ENCODE results near the gene SMAD5. TPM values are rescaled to one million over a fixed set of nuclear protein-coding genes. Genes with fewer than 3 reads are reported as not detected.

Gene SMAD5
- total RNA-seq, 4 donors from 2014 or later, result 35.6 to 62.7 (median 51.7) TPM

DNA sequence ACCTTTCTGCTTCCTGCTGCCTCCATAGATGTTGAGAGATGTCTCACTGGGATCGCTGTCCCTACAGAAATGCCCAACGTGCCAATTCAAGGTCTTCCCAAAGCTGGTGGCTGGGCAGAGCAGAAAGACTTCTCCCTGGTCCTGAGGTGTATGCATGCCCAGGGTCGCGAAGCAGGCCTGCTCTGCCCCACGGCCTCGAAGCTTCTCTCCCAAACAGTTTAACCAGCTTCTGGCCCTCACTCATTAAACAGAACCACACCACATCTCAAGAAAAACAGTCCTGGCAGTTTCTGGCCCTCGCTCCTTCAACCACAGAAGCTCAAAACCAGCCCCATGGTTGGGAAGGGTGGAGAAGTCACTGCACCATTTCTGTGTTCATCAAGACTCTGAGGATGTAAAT lies 75.0 kb downstream of the SMAD5 start:
- TF ChIP-seq POLR2AphosphoS5 (IDR thresholded peaks at IDR 0.05) (no peak), EP300 (IDR thresholded peaks at IDR 0.05) (no peak), POLR2A (IDR thresholded peaks at IDR 0.05) (no peak)
- TF ChIP-seq, protein P1, sequence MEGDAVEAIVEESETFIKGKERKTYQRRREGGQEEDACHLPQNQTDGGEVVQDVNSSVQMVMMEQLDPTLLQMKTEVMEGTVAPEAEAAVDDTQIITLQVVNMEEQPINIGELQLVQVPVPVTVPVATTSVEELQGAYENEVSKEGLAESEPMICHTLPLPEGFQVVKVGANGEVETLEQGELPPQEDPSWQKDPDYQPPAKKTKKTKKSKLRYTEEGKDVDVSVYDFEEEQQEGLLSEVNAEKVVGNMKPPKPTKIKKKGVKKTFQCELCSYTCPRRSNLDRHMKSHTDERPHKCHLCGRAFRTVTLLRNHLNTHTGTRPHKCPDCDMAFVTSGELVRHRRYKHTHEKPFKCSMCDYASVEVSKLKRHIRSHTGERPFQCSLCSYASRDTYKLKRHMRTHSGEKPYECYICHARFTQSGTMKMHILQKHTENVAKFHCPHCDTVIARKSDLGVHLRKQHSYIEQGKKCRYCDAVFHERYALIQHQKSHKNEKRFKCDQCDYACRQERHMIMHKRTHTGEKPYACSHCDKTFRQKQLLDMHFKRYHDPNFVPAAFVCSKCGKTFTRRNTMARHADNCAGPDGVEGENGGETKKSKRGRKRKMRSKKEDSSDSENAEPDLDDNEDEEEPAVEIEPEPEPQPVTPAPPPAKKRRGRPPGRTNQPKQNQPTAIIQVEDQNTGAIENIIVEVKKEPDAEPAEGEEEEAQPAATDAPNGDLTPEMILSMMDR (IDR thresholded peaks at IDR 0.05), result no peak
- H3K27me3 ChIP-seq, result peaks cover 6% of the 10 kb centered on the region
- ATAC-seq, result no peak
- no peaks in the 10 kb centered on the region for H3K4me1 ChIP-seq
- peaks cover 0 to 9% (median 0%) of the 10 kb centered on the region in 3 donors for H3K9me3 ChIP-seq
- H3K4me3 ChIP-seq, result no peak overlapping the region
- H3K36me3 ChIP-seq, result no peaks in the 10 kb centered on the region
- 90% methylated on average over 2 of the region's 7 CpGs; no CpG with 5 or more reads in 1 of the 2 donors for WGBS, 2 donors (ENCODE audit: low coverage in 1 of 2)
- no peak overlapping the region for H3K27ac ChIP-seq

DNA sequence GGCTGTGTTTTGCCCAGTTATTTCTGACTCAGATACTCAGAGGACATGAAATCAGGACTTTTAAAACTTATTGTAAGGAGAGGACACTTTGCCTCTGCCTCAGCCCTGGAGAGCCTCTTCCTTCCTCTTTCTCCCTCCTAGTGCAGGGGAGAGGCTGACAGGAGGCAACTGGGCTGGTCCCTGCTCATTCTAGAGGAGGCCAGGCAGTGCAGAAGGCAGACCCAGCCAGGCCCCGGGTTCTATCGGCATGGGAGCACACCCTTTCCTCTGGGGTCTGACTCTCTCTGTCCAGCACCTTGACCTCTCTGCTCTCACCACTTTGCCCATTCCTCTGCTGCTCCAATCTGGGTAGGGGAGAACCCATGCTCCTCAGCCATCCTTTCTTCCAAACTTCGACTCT lies 76.3 kb downstream of the SMAD5 start:
- WGBS, 2 donors (ENCODE audit: low coverage in 1 of 2), result 63 to 80% methylated on average over 1 to 3 of the region's 3 CpGs
- peaks cover 19% of the 10 kb centered on the region for H3K27me3 ChIP-seq
- H3K36me3 ChIP-seq, result no peaks in the 10 kb centered on the region
- H3K4me3 ChIP-seq, result no peak overlapping the region
- no peak for TF ChIP-seq POLR2AphosphoS5 (IDR thresholded peaks at IDR 0.05)
- TF ChIP-seq, protein P1 (IDR thresholded peaks at IDR 0.05), result no peak
- TF ChIP-seq EP300 (IDR thresholded peaks at IDR 0.05), result no peak
- no peak for TF ChIP-seq POLR2A (IDR thresholded peaks at IDR 0.05)
- H3K27ac ChIP-seq, result no peak overlapping the region
- H3K4me1 ChIP-seq, result no peaks in the 10 kb centered on the region
- H3K9me3 ChIP-seq, result peaks cover 0 to 9% (median 0%) of the 10 kb centered on the region in 3 donors
- ATAC-seq, result no peak

DNA sequence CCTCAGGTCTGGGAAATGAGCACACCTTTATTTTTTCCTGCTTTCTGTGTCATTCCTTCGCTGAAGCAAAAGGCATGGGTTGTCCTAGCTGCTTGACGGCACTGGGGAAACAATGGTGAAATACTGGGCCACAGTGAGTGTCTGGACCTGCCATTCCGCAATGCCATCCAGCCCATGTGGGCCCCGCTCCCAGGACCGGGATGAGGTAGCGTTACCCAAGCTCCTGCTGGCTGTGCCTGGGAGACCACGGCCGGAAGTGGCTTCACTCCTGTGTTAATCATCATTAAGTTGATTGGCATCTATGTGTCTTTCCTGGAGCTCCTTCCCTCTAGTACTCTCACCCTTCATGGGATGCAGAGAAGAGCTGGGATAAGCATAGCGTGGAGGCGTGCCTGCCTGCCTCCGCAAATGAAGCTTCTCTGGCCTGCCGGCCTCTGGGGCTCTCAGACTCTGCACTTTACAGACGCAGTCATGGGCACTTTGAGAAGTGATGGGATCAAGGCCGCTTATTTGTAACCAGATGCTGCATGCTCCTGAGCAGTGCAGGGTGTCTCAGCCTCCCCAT lies 76.8 kb downstream of the SMAD5 start:
- no peak overlapping the region for H3K4me3 ChIP-seq
- TF ChIP-seq, protein P1 (IDR thresholded peaks at IDR 0.05), result no peak
- TF ChIP-seq EP300 (IDR thresholded peaks at IDR 0.05) (no peak), POLR2A (IDR thresholded peaks at IDR 0.05) (no peak), POLR2AphosphoS5 (IDR thresholded peaks at IDR 0.05) (no peak)
- no peaks in the 10 kb centered on the region for H3K36me3 ChIP-seq
- H3K27me3 ChIP-seq, result peaks cover 22% of the 10 kb centered on the region
- WGBS, 2 donors (ENCODE audit: low coverage in 1 of 2), result 67% methylated on average over 3 of the region's 14 CpGs; no CpG with 5 or more reads in 1 of the 2 donors
- H3K9me3 ChIP-seq, result peaks cover 0 to 9% (median 0%) of the 10 kb centered on the region in 3 donors
- no peaks in the 10 kb centered on the region for H3K4me1 ChIP-seq
- no peak for ATAC-seq
- no peak overlapping the region for H3K27ac ChIP-seq

DNA sequence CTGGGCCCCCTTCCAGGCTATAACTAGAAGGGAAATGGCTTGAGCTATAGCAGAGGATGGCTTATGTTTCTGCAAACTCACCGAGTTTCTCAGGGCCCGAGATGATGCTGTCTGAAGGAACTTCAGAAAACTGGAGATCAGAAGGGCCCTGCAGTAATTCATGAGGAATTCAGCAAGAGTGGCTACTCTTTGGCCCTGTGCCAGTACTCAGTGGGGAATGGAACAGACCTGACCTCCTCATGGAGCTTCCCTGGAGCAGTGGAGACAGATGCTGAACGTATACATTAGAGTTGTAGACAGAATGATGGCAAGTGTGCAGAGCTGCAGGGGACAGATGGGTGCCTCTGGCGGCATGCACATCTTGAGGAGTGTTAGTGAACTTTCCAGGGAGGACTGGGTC lies 77.6 kb downstream of the SMAD5 start:
- H3K4me1 ChIP-seq, result no peaks in the 10 kb centered on the region
- peaks cover 0 to 7% (median 0%) of the 10 kb centered on the region in 3 donors for H3K9me3 ChIP-seq
- ATAC-seq, result no peak
- H3K27me3 ChIP-seq, result peaks cover 22% of the 10 kb centered on the region
- H3K4me3 ChIP-seq, result no peak overlapping the region
- no peaks in the 10 kb centered on the region for H3K36me3 ChIP-seq
- H3K27ac ChIP-seq, result no peak overlapping the region
- no peak for TF ChIP-seq POLR2AphosphoS5 (IDR thresholded peaks at IDR 0.05)
- TF ChIP-seq POLR2A (IDR thresholded peaks at IDR 0.05), result no peak
- TF ChIP-seq, protein P1 (IDR thresholded peaks at IDR 0.05), result no peak
- 100% methylated on average over 1 of the region's 4 CpGs; no CpG with 5 or more reads in 1 of the 2 donors for WGBS, 2 donors (ENCODE audit: low coverage in 1 of 2)

DNA sequence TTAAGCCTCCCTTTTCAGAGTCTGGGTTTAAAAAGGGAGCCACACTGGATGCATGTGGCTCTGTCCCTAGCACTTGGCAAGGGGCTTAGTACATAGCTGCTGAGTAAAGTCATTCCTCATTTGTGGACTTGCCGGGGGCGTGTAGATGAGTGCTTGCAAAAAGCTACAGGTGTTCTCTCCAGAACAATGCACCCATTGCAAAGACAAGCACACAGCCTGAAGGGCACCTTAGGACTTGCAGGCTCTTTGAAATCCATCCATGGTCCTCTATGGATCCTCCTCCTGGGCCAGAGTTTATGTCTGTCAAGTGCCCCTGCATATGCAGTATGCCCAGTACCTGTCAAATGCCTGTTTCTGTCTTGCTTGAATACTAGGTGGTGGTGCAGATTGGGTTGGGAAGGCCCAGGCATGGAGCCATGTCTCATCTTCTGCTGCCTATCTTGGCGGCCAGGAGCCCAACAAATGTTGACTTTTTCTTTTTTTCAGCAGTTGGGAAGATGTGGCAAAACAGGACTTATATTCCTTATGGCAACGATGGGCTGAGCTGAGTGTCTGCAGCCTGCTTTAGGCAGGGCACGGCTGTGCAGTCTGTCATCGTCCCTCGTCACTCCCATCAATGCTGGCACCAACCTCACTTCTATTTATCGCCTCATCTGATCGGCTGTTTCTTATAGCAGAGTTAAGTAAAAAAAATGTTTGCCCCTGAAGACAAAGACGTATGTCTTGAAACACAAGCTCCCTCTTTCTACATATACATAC lies 78.8 kb downstream of the SMAD5 start:
- Histone ChIP-seq H3K9me3 (no peaks in the 10 kb centered on the region), H3K27me3 (peaks cover 22% of the 10 kb centered on the region), H3K4me3 (no peak overlapping the region), H3K27ac (no peak overlapping the region), H3K36me3 (no peaks in the 10 kb centered on the region), H3K4me1 (no peaks in the 10 kb centered on the region)
- no peak for ATAC-seq
- WGBS, 2 donors (ENCODE audit: low coverage in 1 of 2), result 68 to 74% methylated on average over 7 to 8 of the region's 10 CpGs
- TF ChIP-seq EP300 (IDR thresholded peaks at IDR 0.05) (no peak), POLR2AphosphoS5 (IDR thresholded peaks at IDR 0.05) (no peak), POLR2A (IDR thresholded peaks at IDR 0.05) (no peak)
- TF ChIP-seq, protein P1 (IDR thresholded peaks at IDR 0.05), result no peak

Measured in gastroesophageal sphincter (tissue), 4 donors.